Amygdala (tissue), 56 donors: ENCODE results near the gene MRPS6.

Experiments used
- DNase-seq, 56 donors: peaks; one replicate each; lab custom pipeline; 2025; lab: John Stamatoyannopoulos, UW

The MRPS6 gene

GRCh38 chr21:34129901-34130715 is 56.7 kb downstream of the MRPS6 start:
- DNase-seq: peak in 4 of 56 donors; percentile 31 to 66 (median 52)

DNA sequence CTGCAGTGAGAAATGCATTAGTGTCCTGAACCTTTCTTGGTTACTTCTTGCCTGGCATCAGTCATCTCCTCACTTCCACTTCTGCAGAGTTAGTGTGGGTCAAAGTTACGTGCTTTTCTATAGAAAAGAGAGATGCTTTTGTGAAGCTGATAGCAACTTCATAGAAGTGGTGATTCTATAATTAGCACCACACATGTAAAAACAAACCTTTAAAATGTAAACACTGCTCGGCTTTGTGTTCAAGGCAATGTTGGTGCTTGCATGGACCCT is 57.3 kb downstream of the MRPS6 start:
- no peak for DNase-seq

DNA sequence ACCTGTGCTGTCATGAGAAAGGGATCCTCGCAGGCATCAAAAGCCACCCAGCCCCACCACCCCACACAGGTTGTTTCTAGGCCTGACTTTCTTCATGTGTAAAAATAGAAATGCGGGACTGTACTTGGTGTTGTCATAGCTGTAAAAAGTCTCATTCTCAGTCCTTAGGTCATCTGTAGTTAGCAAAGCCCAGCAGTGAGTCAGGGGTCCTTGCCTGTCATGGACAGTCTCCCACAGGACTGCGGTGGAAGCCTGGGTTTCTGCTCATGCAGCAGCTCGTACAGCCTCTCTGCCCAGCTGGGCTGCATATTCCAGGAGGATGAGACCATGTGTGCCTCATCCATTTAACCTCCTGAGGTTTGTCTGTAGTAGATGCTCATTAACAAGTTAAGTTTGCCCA is 58.2 kb downstream of the MRPS6 start:
- no peak for DNase-seq

- no peak for DNase-seq
Observed at GRCh38 chr21:34132202-34132601, 58.8 kb downstream of the MRPS6 start.

GRCh38 chr21:34132926-34133325 is 59.5 kb downstream of the MRPS6 start:
- DNase-seq: no peak

- DNase-seq: no peak
Observed at GRCh38 chr21:34133392-34133791, 60.0 kb downstream of the MRPS6 start.

DNA sequence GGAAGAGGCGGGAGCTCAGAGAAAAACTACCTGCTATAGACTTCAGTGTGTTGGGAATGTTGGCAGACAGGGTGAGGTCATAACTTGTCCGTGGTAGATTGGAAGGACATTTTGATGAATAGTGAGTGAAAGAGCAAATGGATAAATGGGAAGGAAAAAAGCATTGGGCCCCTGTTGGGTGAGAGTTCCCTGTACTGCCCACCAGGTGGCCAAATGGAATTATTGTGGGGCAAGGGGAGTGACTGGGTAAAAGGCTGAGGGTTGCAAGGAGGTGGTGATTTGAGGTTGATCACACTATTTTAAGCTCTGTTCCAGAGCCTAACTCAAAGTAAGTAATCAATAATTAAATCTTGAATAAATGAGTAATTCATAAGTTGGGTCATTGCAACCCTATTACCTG is 60.4 kb downstream of the MRPS6 start:
- no peak for DNase-seq

- no peak for DNase-seq
Observed at GRCh38 chr21:34135330-34135729, 62.0 kb downstream of the MRPS6 start.

DNA sequence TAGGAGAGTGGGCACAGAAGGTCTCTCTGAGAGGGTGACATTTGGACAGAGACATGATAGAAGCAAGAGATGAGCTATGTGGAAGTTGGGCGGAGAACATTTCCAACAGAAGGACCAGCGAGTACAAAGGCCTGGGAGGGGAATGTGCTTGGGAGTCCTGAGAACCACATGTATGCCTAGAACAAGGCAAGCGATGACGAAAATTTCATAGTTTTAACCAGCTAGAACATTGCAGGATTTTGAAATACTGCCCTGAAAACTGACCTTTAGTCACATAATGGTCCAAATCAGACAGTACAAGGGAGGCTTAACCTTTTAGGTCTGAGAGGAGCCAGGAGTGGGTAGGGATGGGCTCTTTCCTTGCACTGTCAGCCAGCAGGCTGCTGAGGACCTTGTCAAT is 68.0 kb downstream of the MRPS6 start:
- DNase-seq: no peak

GRCh38 chr21:34143685-34144182 is 70.4 kb downstream of the MRPS6 start:
- DNase-seq: no peak

GRCh38 chr21:34144224-34144623 is 70.8 kb downstream of the MRPS6 start:
- DNase-seq: no peak

DNA sequence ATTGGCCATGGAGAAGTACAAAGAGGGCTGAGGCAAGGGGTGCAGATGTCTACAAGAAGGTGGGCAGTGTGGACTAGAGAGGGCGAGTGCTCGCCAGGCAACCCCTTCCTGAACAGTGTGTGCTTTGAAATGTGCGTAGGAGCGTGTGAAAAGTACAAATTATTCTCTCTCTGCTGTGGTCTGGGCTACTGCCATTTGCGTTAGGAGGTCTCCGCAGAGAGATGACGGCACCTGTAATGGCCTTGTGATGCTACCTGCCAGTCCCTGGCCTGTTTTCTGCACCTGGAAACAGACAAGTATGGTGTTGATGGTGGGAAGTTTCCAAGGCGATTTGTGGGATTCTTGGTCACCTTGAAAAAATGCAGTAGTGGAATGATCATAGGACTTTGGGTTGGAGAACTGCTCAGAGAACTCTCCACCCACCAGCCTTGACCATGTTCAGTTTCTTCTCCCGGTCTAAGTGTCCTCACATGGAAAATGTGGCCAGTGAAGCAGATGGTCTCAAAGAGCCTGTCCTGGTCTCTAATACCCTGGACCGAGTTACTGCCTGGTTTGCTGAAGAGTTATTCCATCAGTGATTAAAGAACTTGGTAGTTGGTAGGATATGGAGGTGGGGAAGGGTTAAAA is 74.5 kb downstream of the MRPS6 start:
- DNase-seq: no peak

DNA sequence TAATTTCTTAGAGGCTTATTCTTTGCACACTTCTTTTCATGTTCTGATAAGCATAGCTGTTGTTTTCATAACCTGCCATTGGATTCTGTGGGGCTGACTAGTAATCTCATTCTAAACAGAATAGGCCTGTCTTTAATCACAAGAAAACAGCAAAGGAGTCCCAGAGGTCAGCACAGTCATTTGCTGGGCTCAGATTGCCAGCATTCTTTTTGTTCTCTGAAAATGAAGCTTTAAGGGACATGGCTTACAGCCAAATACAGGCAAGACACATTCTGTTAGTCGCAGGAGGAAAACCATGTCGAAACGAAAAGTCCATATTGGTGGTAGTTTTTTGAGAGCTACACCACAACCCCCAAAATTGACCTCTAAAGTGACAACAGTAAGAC is 75.0 kb downstream of the MRPS6 start:
- no peak for DNase-seq

DNA sequence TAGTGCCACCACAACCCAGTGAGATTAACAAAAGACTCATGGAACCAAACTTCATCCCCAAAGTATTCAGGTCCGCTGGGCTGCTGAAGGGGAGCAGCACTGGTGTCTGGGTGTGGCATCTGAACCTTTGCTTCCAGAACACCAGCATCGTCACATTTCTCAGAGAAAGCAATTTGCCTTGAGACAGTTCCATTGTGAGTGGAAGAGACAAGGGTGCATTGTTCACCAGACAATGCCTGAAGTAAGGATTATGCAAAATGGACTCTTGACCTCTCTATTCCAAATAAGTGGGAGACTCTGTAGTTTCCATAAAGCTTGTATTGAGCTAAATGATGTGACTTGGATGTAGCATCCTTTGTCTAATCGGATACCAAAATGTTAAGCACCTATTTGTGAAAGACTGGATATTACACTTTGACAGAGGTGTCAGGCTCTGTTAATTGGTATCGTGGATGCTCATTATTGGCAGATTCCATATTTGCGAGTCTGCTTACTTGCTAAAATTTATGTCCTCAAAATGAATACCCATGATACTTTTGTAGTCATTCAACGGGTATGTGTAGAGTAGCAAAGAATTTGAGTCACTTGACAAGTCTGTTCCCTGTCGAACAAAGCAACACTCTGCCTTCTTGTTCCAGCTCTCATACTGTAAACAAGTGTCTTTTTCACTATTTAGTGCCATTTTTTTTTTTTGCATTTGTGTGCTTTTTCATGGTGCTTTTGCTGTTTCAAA is 75.6 kb downstream of the MRPS6 start:
- DNase-seq: peak in 1 of 56 donors; percentile 8

GRCh38 chr21:34152500-34152899 is 79.1 kb downstream of the MRPS6 start:
- DNase-seq: no peak

GRCh38 chr21:34154878-34155277 is 81.5 kb downstream of the MRPS6 start:
- DNase-seq: no peak

GRCh38 chr21:34156957-34157356 is 83.6 kb downstream of the MRPS6 start:
- DNase-seq: no peak

- DNase-seq: no peak
Observed at GRCh38 chr21:34157521-34157920, 84.1 kb downstream of the MRPS6 start.

- no peak for DNase-seq
Observed at GRCh38 chr21:34158866-34159835, 85.8 kb downstream of the MRPS6 start.

- DNase-seq: no peak
Observed at GRCh38 chr21:34166468-34166867, 93.1 kb downstream of the MRPS6 start.
